K562 (cell line): ENCODE results near the gene EPB41L2. TPM values are rescaled to one million over a fixed set of nuclear protein-coding genes. Genes with fewer than 3 reads are reported as not detected.

Source experiments
- AFF1 ChIP-seq, 2 experiments: fragments of 450-650 bp; IDR thresholded peaks; 2 replicates each; pipeline ENCODE4 v1.6.1; 2018; ENCODE audit warnings: mild to moderate bottlenecking in 2 of 2, low read depth in 1 of 2; ENCODE audit not compliant: partially characterized antibody in 2 of 2
- ARID1B ChIP-seq: fragments of 450-650 bp; IDR thresholded peaks from 2 replicates; pipeline ENCODE4 v1.6.1; 2016; ENCODE audit warnings: antibody characterized with exemption, mild to moderate bottlenecking, inconsistent platforms
- ELF1 ChIP-seq: fragments of 200-800 bp; sonication (Bioruptor generic); IDR thresholded peaks from 2 replicates; pipeline ENCODE4 v1.6.1; 2016; ENCODE audit warnings: missing genetic modification characterization, missing compliant biosample characterization
- FOXP1 ChIP-seq: sonication (generic); formaldehyde crosslinking; IDR thresholded peaks from 2 replicates; pipeline ENCODE4 v1.8.0; 2022; ENCODE audit warnings: mild to moderate bottlenecking, missing genetic modification reagents
- GTF3C2 ChIP-seq: IDR thresholded peaks from 3 replicates; pipeline ENCODE4 v1.6.1; 2011; ENCODE audit warnings: borderline replicate concordance, mild to moderate bottlenecking, moderate library complexity; ENCODE audit not compliant: insufficient read length; ENCODE audit errors: extremely low read depth
- KDM5B ChIP-seq: fragments of 200-600 bp; sonication (generic); IDR thresholded peaks from 2 replicates; pipeline ENCODE4 v1.6.1; 2012; ENCODE audit warnings: low read depth, mild to moderate bottlenecking, moderate library complexity, low read length, control low read depth, inconsistent platforms; ENCODE audit not compliant: insufficient replicate concordance
- LCOR ChIP-seq: sonication (generic); formaldehyde crosslinking; IDR thresholded peaks from 2 replicates; pipeline ENCODE4 v1.8.0; 2022; ENCODE audit warnings: mild to moderate bottlenecking, missing genetic modification reagents
- NCOR1 ChIP-seq: fragments of 450-650 bp; IDR thresholded peaks from 2 replicates; pipeline ENCODE4 v1.6.1; 2016; ENCODE audit warnings: mild to moderate bottlenecking, moderate library complexity
- SMARCA5 ChIP-seq: fragments of 450-650 bp; IDR thresholded peaks from 2 replicates; pipeline ENCODE4 v1.6.1; 2016
- STAT6 ChIP-seq: sonication (generic); formaldehyde crosslinking; IDR thresholded peaks from 2 replicates; pipeline ENCODE4 v1.8.1; 2023; ENCODE audit warnings: mild to moderate bottlenecking, missing genetic modification reagents
- polyA plus RNA-seq, 8 experiments: library from polyadenylated mRNA; depleted of rRNA in 4 of 8; stranded (reverse) in 5 of 8; unstranded in 3 of 8; fragments of >200 nt; fragmentation: Nextera tagmentation in 2 of 8; fragmentation: Illumina TruSeq in 1 of 8; extraction: Ambion mirVana in 2 of 8; extraction: Trizol in 1 of 8; gene quantifications; 2 replicates each; pipeline versions ENCODE4 v1.2.1 to v1.2.3, GENCODE V29; 2011 to 2014; ENCODE audit warnings: inconsistent platforms in 1 of 8, missing spikeins in 1 of 8
- total RNA-seq, 7 experiments: library from RNA; depleted of rRNA in 6 of 7; stranded (reverse); fragments of >200 nt in 6 of 7; fragmentation: Illumina TruSeq in 2 of 7; extraction: Trizol in 2 of 7; gene quantifications; 2 replicates each; pipeline versions ENCODE4 v1.2.1 to v1.2.3, GENCODE V29; 2011 to 2021; ENCODE audit warnings: low replicate concordance in 1 of 7

Gene EPB41L2
- total and polyA plus RNA-seq, 9 of the 15 experiments (the other 6 are each of a cell fraction or from before 2014, with no cell fraction given), result 5.1 to 53.6 (median 25.0) TPM

GRCh38 chr6:131070061-131070460 lies 7.0 kb upstream of the EPB41L2 start (continued):
- TF ChIP-seq SMARCA5 (no peak), LCOR (CRISPR knock-in tag) (no peak), STAT6 (CRISPR knock-in tag) (no peak), KDM5B (no peak), ELF1 (tag) (no peak), AFF1 (IDR thresholded peaks at IDR 0.05; ENCODE audit: low read depth in 1 of 2, partially characterized antibody in 2 of 2) (no peak), FOXP1 (CRISPR knock-in tag) (no peak), GTF3C2 (no peak), NCOR1 (no peak), ARID1B (no peak)
